MG63 (cell line): ENCODE data around the gene MYRIP. TPM values are rescaled to one million over a fixed set of nuclear protein-coding genes. Genes with fewer than 3 reads are reported as not detected.

Source experiments
- DNase-seq: peaks from one replicate; pipeline ENCODE4 v3.0.0-alpha.2; 2020
- H3K27me3 ChIP-seq: fragments of 250-450 bp; sonication (Bioruptor Pico); 2 replicates; pipeline ENCODE4 v1.5.1; 2020; ENCODE audit warnings: mild to moderate bottlenecking, moderate library complexity
- H3K36me3 ChIP-seq: fragments of 250-450 bp; sonication (Bioruptor Pico); 2 replicates; pipeline ENCODE4 v1.5.1; 2020; ENCODE audit warnings: mild to moderate bottlenecking, moderate library complexity
- H3K4me3 ChIP-seq: fragments of 250-450 bp; sonication (Bioruptor Pico); 2 replicates; pipeline ENCODE4 v1.5.1; 2020; ENCODE audit warnings: mild to moderate bottlenecking, moderate library complexity
- H3K9me3 ChIP-seq: fragments of 250-450 bp; sonication (Bioruptor Pico); 2 replicates; pipeline ENCODE4 v1.5.1; 2020; ENCODE audit warnings: mild to moderate bottlenecking, moderate library complexity
- total RNA-seq: library from RNA; depleted of rRNA; stranded (reverse); fragments of >200 nt; shearing (Covaris generic); gene quantifications from 2 replicates; pipeline ENCODE4 v1.2.3, GENCODE V29; 2014; ENCODE audit warnings: low replicate concordance

MYRIP gene
- total RNA-seq, 1 experiment from 2014 or later, result 2.6 TPM

DNA sequence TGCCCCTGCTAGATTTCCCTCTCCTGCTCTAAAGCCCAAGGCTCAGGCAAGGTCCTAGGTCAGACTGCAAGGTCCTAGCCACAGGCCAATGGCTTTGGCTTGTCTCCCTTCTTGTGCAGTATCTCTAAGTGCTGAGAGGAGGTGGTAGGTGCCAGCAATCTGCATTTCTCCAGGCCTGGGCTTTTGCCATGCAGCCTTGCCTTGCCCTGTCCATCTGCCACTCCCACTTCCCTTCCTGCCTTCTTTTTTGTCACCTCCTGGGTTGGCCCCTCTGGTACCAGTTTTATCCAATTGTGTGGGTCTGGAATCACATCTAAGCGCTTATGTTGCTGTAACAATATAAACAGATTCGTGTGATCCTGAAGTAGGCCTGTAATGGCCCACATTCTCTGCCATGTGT lies 109.9 kb downstream of the MYRIP start:
- H3K27me3 ChIP-seq, result no peaks in the 10 kb centered on the region
- no peak overlapping the region for H3K4me3 ChIP-seq
- H3K9me3 ChIP-seq, result no peaks in the 10 kb centered on the region; the same call in 1 of the 2 replicates
- no peaks in the 10 kb centered on the region for H3K36me3 ChIP-seq
- DNase-seq, result no peak

- DNase-seq, result no peak
Observed at GRCh38 chr3:39920271-39920670, 110.9 kb downstream of the MYRIP start.

DNA sequence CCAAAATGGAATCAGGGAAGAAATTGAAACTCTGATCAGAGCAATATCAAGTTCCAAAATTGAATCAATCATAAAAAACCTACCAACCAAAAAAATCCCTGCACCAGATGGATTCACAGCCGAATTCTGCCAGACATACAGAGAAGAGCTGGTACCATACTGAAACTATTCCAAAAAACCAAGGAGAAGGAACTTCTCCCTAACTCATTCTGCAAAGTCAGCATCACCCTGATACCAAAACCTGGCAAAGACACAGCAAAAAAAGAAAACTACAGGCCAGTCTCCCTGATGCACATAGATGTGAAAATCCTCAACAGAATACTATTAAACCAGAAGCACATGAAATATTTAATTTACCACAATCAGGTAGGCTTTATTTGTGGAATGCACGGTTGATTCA lies 118.1 kb downstream of the MYRIP start:
- H3K9me3 ChIP-seq, result no peaks in the 10 kb centered on the region; the same call in 1 of the 2 replicates
- H3K36me3 ChIP-seq, result no peaks in the 10 kb centered on the region
- DNase-seq, result no peak
- no peak overlapping the region for H3K4me3 ChIP-seq
- no peaks in the 10 kb centered on the region for H3K27me3 ChIP-seq

More at GRCh38 chr3:39920271-39920670, 110.9 kb downstream of the MYRIP start:
- no peaks in the 10 kb centered on the region; the same call in 1 of the 2 replicates for H3K9me3 ChIP-seq
- no peak overlapping the region for H3K4me3 ChIP-seq
- H3K27me3 ChIP-seq, result no peaks in the 10 kb centered on the region
- H3K36me3 ChIP-seq, result no peaks in the 10 kb centered on the region

DNA sequence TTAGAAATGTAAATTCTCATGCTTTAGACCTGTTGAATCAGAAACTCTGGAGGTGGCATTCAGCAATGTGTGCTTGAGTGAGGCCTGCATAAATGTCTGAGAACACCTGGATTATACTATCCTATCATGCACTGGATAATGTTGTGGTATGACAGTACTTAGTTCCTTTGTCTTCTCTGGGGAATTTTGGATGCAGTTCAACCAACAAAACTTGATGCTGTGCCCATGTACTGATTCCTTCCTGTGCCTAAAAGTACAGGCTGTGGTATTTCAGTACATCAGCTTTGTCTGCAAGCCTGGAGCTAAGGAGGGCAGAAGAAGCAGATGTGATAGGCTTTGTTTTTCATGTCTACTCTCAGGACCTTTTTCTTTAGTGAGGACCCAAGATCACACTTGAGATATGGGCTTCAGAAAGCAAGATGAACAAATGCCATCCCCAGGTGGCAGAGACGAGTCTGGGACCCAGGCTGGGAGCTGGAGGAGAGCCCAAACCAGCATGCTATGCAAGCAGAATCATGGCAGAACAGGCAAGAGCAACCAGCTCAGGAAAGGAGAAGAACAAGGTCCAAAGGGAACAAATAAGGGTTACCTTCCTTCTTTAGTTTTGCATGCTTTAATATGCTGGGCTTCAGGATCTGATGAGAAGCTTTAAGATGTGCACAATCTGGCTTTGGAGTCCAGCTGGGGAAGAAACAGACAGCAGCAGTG lies 124.7 kb downstream of the MYRIP start:
- Histone ChIP-seq H3K4me3 (no peak overlapping the region), H3K27me3 (no peaks in the 10 kb centered on the region), H3K36me3 (no peaks in the 10 kb centered on the region), H3K9me3 (no peaks in the 10 kb centered on the region)
- no peak for DNase-seq

- H3K9me3 ChIP-seq, result no peaks in the 10 kb centered on the region
- DNase-seq, result no peak
- no peaks in the 10 kb centered on the region for H3K27me3 ChIP-seq
- no peak overlapping the region for H3K4me3 ChIP-seq
- H3K36me3 ChIP-seq, result no peaks in the 10 kb centered on the region
Observed at GRCh38 chr3:39934696-39935095, 125.3 kb downstream of the MYRIP start.

- no peaks in the 10 kb centered on the region for H3K9me3 ChIP-seq
- H3K4me3 ChIP-seq, result no peak overlapping the region
- no peak for DNase-seq
- H3K27me3 ChIP-seq, result no peaks in the 10 kb centered on the region
- H3K36me3 ChIP-seq, result no peaks in the 10 kb centered on the region
Observed at GRCh38 chr3:39935261-39935660, 125.9 kb downstream of the MYRIP start.

DNA sequence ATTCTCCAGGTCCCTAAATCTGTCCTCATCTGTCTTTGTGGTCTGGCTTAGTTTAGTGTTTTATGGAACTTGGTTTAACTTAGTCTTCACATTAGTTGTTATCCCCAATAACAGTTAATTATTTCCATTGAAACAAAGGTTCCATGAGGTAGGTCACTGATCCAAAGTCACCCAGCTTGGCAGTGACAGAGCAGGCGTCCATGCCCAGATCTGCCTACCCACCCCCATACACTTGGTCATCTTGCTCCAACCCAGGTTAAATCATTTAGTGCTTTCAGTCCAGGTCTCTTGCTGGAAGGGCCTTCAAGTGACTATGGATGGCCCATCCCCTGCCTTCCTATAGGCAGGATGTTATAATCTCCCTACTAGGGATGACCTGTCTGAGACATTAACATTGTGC lies 127.4 kb downstream of the MYRIP start:
- Histone ChIP-seq H3K9me3 (no peaks in the 10 kb centered on the region), H3K4me3 (no peak overlapping the region), H3K27me3 (no peaks in the 10 kb centered on the region), H3K36me3 (no peaks in the 10 kb centered on the region)
- DNase-seq, result no peak

DNA sequence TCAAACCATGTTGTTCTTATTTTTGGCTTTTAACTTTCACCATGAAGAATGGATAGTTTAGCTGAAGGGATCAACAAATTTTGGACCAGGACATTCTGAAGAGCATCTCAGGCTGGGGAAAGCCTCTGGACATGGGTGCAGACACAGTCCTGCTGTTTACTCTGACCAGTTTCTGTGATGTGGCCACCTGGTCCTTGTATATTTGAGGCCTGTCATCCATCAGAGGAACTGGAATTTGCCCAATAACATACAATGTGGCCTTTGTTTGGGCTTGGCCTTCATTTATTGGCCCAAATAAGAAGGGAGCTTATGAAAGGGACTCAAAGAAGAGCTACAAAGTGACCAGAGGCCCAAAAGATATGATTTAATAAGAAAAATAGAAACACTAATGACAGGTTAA lies 127.9 kb downstream of the MYRIP start:
- no peak for DNase-seq

GRCh38 chr3:39937874-39938273 lies 128.5 kb downstream of the MYRIP start:
- H3K9me3 ChIP-seq, result no peaks in the 10 kb centered on the region
- no peak for DNase-seq
- H3K36me3 ChIP-seq, result no peaks in the 10 kb centered on the region

More for the DNA sequence above, 127.9 kb downstream of the MYRIP start:
- H3K36me3 ChIP-seq, result no peaks in the 10 kb centered on the region
- H3K27me3 ChIP-seq, result no peaks in the 10 kb centered on the region
- no peak overlapping the region for H3K4me3 ChIP-seq
- no peaks in the 10 kb centered on the region for H3K9me3 ChIP-seq

DNA sequence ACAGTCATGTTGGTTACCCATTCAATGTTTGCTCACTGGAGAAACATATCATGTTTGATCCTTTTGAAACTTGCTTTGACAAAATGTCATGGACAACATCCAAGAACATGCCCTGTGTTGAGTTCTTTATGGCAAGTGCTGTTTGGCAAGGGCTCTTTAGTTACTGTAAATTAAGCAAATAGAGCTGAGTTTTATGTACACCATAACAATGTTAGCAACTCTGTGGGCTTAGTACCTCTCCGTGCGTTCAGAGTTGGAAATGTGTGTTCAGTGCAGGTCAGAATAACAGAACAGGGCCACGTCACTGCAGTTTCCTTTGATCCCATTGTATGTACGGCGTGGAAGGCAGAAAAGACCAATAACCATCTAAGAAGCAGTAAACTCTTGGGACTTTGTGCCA lies 132.5 kb downstream of the MYRIP start:
- Histone ChIP-seq H3K36me3 (no peaks in the 10 kb centered on the region), H3K4me3 (no peak overlapping the region), H3K27me3 (no peaks in the 10 kb centered on the region), H3K9me3 (no peaks in the 10 kb centered on the region)
- DNase-seq, result no peak

More at GRCh38 chr3:39937874-39938273, 128.5 kb downstream of the MYRIP start:
- Histone ChIP-seq H3K27me3 (no peaks in the 10 kb centered on the region), H3K4me3 (no peak overlapping the region)

DNA sequence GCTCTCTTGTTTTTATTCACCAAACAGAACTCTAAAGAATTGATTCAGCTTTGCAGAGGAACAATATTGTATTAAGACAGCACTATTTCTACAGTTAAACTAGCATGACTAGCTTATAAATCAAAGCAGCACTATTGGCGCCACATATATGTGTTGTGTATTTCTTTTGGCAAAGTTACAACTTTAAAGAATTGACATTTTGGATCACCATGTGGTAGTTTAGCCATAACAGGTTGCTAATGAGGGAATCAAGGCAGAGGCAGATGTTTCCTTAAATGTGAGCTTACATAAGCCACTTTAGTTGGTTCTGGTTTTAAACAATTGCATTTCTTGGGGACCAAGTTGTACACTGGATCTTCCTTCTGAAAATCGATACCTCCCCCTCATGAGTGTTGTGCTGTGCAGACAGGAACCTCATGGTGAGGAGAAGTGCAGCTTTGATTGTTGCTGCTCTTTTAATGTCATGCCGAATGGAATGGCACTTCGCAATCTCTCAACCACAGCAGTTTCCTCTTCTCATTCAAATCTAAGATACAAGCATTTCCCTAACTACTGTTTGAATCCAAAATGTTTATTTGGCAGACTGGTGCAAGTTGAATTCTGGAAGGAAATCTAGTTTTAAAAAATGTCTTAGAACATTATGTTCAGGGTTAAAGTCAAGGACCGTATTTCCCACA lies 151.2 kb downstream of the MYRIP start:
- Histone ChIP-seq H3K4me3 (no peak overlapping the region), H3K36me3 (no peaks in the 10 kb centered on the region), H3K27me3 (no peaks in the 10 kb centered on the region), H3K9me3 (no peaks in the 10 kb centered on the region)
- DNase-seq, result no peak

GRCh38 chr3:39961230-39961629 lies 151.8 kb downstream of the MYRIP start:
- Histone ChIP-seq H3K9me3 (no peaks in the 10 kb centered on the region), H3K36me3 (no peaks in the 10 kb centered on the region), H3K4me3 (no peak overlapping the region), H3K27me3 (no peaks in the 10 kb centered on the region)
- no peak for DNase-seq

DNA sequence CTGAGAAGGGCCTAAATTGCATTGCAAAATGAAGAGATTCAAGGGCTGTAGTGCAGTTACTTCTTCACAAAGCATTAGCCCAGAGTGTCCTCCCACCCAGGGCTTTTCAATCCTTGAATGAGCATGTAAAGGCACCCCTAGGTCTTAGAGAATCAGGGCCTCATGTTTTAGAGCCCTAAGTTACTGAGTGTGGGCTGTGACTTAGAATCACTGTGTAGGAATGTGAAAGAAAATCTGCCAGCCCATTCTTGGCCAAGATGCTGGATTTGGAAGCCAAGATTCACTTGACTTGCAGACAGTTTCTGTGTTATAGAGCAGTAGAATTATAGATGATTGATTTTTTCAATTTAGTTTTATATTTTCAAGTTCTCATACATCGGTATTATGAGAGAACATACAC lies 153.2 kb downstream of the MYRIP start:
- no peaks in the 10 kb centered on the region for H3K36me3 ChIP-seq
- no peak overlapping the region for H3K4me3 ChIP-seq
- peak; percentile 54 for DNase-seq
- H3K27me3 ChIP-seq, result no peaks in the 10 kb centered on the region
- H3K9me3 ChIP-seq, result no peaks in the 10 kb centered on the region

DNA sequence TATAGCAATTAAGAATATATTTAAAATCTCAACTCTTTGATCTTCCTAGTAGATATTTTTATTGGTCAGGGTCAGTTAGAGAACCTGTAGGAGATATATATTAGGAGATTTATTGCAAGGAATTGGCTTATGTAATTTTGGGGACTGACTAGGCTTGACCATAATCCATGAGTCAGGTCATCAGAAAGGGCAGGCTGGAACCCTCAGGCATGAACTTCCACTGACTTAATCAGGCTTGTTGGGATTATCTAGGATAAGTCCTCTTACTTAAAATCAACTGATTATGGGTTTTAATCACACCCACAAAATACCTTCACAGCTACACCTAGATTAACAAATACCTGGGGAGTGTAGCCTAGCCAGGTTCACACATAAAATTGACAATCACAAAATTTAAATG lies 156.1 kb downstream of the MYRIP start:
- Histone ChIP-seq H3K4me3 (no peak overlapping the region), H3K36me3 (no peaks in the 10 kb centered on the region), H3K27me3 (no peaks in the 10 kb centered on the region), H3K9me3 (no peaks in the 10 kb centered on the region)
- no peak for DNase-seq

- no peaks in the 10 kb centered on the region for H3K27me3 ChIP-seq
- H3K36me3 ChIP-seq, result no peaks in the 10 kb centered on the region
- H3K9me3 ChIP-seq, result no peaks in the 10 kb centered on the region
- no peak for DNase-seq
- H3K4me3 ChIP-seq, result no peak overlapping the region
Observed at GRCh38 chr3:39965997-39966396, 156.6 kb downstream of the MYRIP start.

DNA sequence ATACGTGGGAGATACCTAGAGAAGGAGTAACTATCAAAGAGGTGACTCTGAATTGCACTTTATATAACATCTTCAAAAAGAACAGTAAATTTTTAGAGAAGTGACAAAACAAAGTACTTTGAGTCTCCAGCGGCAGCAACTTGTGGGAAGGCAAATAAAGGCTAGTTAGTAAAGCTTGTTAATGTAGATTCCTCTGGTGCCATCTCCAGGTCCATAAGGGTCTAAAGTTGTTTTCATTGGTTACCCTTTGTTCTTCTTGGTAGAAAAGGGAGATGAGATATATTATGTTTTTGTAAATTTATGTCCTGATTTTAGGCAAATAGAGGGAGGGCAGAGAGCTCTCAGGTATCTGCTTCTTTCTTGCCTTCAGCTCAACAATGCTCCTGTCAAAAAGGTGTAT lies 161.6 kb downstream of the MYRIP start:
- Histone ChIP-seq H3K36me3 (no peaks in the 10 kb centered on the region), H3K4me3 (no peak overlapping the region), H3K9me3 (no peaks in the 10 kb centered on the region), H3K27me3 (no peaks in the 10 kb centered on the region)
- DNase-seq, result no peak

DNA sequence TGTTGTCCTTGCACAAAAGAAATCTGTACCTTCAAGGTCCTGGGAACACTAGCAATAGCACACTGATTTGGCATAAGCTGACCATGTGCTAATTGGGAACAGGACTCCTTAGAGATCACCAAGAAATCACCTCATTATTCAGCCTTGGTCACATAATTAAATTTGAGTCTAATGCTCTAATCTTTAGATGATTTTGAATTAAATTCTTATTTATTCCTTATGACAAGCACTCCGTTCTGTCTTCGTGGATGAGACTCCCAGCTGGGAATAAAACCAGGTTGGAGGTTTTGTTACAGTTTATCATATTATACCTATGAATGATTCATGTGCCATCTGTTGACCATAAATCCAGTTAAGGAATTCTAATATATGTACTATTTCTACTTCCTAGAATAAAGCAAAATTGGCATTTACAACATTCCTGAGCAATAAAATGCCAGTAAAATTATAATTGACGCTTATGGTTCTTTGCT lies 162.2 kb downstream of the MYRIP start:
- no peaks in the 10 kb centered on the region for H3K36me3 ChIP-seq
- no peak for DNase-seq
- H3K27me3 ChIP-seq, result no peaks in the 10 kb centered on the region
- no peak overlapping the region for H3K4me3 ChIP-seq
- H3K9me3 ChIP-seq, result no peaks in the 10 kb centered on the region

- no peaks in the 10 kb centered on the region for H3K36me3 ChIP-seq
Observed at GRCh38 chr3:39972508-39972907, 163.1 kb downstream of the MYRIP start.

More at GRCh38 chr3:39972508-39972907, 163.1 kb downstream of the MYRIP start:
- DNase-seq, result no peak
- no peaks in the 10 kb centered on the region for H3K9me3 ChIP-seq
- no peak overlapping the region for H3K4me3 ChIP-seq
- H3K27me3 ChIP-seq, result no peaks in the 10 kb centered on the region
